PC-3 (cell line): ENCODE results near the gene RPS21.

Experiments
- EZH2 ChIP-seq: fragments of 300-600 bp; sonication (generic); IDR thresholded peaks from one replicate; pipeline ENCODE4 v1.6.1; 2017; ENCODE audit warnings: antibody characterized with exemption, mild to moderate bottlenecking, low read length; ENCODE audit not compliant: unreplicated experiment
- EZH2phosphoT487 ChIP-seq: fragments of 300-600 bp; sonication (generic); IDR thresholded peaks from 2 replicates; pipeline ENCODE4 v1.6.1; 2018; ENCODE audit warnings: mild to moderate bottlenecking, antibody characterized with exemption, low read length, borderline replicate concordance
- TF ChIP-seq, protein P1 (sequence below): fragments of 300-600 bp; sonication (generic); conservative IDR thresholded peaks from 2 replicates; pipeline ENCODE4 v1.5.1; 2017; ENCODE audit warnings: antibody characterized with exemption, low read depth, mild to moderate bottlenecking, low read length

DNA sequence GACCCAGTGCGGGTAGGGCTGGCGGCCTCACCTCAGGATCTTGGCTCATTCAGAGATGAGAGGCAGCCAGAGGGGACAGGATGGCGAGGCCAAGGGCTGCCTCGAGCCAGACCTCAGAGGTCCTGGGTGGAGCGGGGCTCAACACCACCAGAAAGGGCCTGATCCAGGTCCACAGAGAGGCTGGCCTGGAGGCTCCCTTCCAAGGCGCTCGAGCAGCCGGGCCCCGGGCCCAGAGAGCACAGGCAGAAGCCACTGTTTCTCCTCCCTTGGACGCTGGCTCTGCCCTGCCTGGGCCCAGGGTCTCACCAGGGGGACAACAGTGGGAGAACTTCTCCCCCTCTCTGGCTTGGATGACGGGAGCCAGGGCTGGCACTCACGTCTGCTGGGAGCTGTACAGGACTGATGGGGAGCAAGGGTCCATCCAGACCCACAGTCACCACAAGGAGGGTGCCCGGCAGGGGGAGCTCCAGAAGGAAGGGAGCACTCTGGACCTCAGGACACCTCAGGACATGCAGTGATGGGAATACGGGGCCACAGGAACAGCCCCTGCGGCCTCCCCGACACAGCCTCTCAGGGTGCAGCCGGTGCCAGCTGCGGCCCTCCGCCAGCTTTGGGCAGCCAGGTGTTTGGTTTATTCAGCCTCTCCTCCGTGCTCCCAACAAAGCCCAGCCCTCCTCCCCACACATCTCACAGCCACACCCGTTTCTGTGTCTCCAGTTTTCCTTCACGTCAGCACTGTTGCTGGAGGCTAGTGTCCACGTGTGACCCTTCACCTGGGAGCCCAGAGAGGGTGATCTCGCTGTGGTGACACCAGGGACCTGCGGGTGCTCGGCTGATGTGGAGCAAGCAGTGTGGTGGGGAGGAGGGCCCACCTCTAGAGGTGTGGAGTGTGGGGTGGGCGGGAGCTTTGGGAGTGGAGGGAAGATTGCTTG, 8.7 kb downstream of the RPS21 start:
- no peak for TF ChIP-seq EZH2
- TF ChIP-seq, protein P1, sequence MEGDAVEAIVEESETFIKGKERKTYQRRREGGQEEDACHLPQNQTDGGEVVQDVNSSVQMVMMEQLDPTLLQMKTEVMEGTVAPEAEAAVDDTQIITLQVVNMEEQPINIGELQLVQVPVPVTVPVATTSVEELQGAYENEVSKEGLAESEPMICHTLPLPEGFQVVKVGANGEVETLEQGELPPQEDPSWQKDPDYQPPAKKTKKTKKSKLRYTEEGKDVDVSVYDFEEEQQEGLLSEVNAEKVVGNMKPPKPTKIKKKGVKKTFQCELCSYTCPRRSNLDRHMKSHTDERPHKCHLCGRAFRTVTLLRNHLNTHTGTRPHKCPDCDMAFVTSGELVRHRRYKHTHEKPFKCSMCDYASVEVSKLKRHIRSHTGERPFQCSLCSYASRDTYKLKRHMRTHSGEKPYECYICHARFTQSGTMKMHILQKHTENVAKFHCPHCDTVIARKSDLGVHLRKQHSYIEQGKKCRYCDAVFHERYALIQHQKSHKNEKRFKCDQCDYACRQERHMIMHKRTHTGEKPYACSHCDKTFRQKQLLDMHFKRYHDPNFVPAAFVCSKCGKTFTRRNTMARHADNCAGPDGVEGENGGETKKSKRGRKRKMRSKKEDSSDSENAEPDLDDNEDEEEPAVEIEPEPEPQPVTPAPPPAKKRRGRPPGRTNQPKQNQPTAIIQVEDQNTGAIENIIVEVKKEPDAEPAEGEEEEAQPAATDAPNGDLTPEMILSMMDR: no peak
- no peak for TF ChIP-seq EZH2phosphoT487
